DMS 273 (cell line): ENCODE measurements around the gene PRKCE.

ENCODE experiments used
- DNase-seq: peaks from one replicate; lab custom pipeline; 2025; ENCODE audit not compliant: unreplicated experiment; lab: John Stamatoyannopoulos, UW

PRKCE gene

DNA sequence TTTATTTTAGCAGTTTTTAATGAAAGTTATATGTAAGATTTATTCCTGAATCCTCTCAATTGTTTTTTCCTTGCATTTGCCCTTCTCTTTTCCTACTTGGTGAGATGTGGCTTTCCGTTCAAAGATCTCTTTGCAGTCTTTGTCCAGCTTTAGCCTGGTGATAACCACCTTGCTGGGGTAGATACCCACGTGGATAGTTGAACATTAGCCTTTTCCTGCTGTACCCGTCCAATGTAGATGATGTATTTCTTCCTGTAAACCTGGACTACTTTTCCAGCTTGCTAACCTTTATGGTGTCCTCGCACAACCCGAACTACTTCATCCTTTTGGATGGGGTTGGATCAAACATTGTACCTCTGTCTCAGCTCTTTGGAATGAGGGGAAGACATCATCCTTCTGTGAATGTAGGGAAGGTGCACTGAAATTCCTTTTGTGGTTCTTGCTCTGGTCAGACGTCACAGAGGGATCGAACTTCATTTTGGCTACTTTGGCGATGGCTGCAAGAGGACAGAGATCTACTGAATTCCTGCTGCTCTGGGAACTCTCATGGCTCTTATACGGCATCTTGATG is 352.5 kb downstream of the PRKCE start:
- DNase-seq = no peak

DNA sequence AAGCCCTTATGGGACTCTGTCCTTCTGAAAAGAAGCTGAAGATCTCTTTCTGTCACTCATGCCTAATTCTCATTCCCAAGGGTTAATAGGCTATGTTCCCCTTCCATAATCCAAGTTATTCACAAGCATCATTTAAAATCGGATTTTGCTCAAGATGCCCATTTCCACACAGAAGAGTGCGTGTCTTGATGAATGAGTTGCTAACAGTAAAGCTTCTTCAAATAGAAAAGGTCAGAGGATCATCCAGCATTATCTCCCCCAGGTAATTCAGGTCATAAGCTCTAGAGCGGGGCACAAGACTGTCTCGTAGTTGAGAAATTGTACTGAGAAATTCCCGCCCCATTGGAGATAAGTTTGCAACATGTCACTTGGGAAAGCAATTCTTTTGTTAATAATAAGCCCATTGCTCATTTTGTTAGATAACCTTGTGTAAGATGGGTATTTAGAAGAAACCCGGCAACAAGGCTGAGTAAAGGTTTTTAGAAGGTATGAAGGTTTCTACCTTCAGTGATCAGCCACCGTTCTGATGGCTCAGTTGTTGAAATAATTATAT is 355.1 kb downstream of the PRKCE start:
- DNase-seq = no peak

DNA sequence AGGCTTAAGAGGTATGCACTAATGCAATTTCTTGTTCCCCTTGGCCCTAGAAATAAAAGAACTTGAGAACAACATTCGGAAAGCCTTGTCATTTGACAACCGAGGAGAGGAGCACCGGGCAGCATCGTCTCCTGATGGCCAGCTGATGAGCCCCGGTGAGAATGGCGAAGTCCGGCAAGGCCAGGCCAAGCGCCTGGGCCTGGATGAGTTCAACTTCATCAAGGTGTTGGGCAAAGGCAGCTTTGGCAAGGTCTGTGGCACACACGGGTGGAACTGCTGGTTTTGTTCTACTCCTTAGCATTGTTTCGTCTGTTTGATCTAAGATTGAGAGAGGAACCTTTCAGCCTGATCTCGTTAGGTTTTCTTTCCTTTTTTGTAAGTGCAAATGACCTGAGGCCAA is 355.9 kb downstream of the PRKCE start:
- DNase-seq = no peak

DNA sequence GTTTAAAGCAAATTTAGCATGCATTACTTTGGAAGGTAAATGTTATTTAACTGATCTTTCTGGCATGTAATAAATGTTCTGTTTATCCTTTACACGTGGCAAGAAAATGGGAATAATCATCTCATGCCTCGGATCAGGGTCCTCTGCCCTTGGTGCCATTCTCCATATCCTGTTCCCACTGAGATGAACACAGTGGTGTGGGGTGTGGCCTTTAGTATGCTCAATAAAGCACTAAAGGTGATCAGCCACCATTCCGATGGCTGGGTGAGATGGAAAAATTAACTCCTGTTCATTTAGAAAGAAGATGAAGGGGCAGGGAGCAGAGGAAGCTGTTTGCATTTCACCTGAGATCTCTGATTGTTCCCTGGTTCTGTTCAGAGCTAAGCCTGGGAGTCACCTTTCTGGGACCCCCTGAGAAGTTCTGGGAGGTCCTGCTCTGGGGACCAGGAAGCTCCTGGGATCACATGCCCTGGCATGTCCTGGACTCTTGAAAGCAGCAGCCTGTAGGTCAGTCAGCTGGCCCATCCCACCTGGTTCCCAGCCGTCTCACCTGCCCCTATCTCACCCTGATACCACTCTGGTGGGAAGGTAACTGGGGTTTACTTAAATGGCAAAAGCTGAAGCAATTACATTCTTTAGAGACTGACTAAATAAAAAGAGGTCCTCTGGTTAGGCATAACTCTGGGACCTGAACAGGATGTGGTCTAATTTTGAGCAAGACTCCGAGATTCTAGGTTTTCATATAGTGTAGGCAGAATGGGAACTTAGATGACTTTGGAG is 356.8 kb downstream of the PRKCE start:
- no peak for DNase-seq

DNA sequence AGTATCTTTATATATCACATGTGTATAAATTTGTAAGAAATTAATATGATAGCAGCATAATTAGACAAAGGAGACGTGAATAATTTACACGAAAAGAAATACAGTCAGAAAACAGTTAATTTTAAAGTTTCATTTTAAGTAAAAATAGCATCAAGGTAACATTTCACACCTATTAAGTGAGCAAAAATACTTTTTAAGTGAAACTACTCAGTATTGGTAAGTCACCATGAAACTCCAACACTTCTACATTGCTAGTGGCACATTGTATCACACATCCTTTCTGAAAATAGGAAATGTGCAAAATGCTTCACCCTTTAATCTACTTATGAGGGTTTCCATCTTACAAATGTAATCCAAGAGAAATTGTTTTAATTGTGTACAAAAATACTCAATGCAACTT is 357.8 kb downstream of the PRKCE start:
- no peak for DNase-seq

DNA sequence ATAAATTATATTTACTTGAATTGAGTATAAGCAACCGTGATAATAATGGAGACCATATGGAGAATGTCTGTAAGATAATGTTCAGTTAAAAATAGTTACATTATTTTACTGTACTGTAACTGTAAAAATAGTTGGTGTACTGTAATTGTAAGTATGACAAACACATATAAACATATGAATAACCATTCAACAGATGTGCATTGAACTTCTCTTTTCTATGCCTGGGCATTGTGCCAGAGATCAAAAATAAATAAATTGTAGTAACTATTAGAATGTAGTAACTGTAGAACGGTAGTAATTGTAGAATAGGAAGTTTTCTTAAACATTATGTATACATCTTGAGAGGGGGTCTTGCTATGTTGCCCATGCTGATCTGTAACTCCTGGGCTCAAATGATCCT is 358.3 kb downstream of the PRKCE start:
- DNase-seq = no peak

DNA sequence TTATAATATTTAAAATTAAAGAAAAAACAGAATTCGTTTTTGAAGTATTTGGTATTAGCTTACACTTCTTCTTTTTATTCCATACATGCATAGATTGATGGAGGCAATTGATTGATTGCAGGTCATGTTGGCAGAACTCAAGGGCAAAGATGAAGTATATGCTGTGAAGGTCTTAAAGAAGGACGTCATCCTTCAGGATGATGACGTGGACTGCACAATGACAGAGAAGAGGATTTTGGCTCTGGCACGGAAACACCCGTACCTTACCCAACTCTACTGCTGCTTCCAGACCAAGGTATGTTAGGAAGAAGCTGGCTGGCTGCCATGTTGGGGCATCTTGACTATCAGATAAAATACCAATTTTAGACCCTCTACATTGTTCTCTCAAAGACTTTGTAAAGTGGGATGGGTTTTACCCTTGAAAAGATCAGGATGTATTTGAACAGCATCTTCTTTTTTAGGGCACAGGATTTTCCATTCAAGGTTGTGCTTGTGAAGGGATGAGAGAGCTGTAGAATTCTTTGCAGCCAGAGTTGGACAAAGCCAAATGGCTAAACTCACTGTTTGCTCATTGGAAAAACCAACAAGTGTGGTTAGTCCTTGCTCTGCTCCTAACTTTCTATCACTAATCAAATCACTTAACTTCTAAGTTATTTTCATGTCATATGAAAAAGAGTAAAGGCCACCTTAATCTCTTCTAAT is 358.9 kb downstream of the PRKCE start:
- no peak for DNase-seq

DNA sequence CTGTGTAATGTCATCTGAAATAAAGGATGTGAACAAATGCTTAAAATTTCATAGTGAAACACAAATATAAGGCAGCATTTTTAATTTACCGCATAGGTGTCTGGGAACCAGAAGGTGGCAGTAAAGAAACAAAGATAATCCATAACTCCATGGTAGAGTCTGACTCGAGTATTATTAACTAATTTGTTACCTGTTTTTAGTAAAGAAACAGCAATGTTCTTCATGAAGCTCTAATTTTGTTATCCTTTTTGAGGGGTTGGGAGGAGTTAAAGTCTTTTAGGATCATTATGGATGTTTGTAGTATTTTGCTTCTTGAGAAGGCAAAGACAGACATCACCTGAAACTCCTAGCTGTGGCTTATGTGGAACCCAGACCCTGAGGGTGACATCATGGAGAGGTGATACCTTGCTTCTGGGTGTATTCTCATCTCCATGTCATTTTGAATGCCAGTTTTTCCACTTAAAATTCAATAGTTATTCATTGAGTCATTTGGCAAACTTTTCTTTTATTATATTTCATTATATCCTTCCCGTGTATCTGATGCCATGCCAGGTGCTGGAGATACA is 359.5 kb downstream of the PRKCE start:
- DNase-seq = peak; percentile 56

DNA sequence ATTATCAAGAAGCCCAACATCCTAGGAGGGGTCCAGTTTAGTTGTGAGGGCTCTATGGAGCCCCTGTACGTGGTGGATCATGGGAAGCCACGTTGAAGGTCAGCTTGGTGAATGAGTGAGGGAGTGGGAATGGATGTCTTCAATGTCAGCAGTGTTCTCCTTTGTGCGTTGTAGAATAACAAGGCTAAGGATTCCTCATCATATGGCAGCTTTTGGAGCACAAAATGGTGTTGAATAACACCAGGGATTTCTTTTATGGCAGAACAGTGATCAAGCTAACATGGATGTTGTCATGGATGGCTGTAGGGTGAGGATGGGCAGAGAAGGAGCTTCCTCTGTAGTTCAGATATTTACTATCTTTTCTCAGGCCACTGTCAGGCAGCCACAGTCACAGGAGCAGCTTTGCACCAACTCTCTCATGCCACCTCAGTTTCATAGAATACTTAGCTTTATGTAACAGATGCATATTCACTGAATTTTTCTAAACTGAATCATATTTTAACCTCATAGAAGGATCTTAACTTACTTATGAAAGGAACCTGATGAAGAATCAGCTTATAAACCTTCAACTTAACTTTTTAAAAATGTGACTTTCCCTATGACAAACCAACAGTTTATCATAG is 361.3 kb downstream of the PRKCE start:
- DNase-seq = no peak

DNA sequence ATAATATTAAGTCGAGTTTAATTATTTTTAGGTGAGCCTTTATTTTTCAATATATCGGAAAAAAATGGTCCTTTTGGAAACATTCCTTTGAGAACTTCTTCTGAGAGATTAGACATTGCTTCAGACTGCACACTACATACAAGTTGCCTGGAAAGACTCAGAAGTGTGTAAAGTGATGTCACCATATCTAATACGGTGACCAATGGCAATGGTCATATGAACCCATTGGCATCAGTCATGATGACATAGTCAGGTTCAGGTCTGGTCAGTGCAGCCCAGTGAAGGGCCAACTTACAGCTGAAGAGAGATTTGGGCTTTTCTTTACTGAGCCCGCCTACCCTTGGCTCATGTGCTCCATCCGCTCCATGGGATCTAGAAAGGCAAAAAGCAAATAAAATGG is 362.3 kb downstream of the PRKCE start:
- DNase-seq = no peak

DNA sequence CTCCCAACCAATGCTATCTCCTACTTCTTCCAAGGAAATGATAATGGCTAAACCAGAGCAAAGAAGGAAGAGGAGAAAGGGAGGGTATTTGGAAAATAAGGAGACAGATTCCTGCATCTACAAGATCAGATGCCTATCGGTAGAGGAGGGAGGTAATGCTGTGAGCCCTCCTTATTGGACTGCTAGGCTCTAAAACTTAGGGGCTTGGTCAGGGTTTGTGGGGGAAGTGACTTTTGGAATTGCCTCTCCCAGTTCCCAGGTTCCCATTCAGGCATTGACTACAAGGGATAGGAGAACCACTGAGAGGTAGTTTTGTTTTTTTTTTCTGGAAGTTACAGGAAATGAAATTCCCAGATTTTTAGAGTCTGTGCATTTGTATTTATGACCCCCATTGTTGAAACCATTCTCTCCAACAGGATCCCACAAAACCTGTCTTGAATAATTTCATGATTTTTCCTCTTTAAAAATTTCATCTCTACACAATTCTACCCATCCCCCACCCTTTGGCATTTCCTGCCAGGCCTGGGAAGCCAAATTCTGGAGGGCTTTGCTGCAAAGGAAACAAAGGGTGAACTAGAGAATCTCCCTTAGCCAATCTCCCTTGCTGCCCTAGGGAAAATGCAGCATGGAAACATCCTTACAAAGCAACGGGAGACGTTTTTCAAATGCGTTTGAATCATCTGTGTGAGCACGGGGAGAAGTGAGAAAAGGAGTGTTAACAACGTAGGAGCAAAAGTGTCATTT is 363.6 kb downstream of the PRKCE start:
- no peak for DNase-seq

DNA sequence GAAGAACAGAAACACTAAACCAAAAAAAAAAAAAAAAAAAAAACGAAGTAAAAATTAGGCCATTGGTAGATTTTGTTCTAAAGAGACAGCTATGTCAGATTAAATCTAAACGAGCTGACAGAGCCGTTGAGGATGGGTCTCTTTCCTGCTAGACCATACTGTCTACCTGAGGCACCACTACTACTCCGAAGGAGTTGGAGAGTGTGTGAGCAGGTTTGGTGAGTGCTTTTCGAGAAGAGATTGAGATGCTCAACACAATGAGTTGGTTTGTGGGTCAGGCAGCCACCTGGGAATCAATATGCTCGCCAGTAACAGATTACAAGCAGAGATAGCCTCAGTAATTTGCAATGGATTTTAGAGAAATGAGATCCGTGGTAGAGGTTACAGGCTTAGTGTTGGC is 364.2 kb downstream of the PRKCE start:
- DNase-seq = no peak

DNA sequence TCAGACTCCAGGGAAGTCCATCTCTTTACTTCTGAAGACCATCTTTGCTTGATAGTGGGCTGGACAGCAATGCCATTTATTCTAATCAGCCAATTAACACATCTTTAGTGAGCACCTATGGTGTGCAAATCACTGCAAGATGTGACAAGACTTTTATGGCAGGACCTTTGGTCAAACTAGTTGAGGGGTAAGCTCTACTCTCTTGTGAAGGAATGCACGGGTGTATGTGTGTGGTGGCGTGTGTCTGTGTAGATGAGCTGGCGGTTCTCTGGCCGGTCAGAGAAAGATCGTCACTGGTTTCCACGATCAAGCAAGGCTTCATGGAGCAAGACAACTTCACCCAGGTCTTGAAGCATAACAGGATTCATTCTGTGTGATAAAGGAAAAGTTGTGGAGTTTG is 364.6 kb downstream of the PRKCE start:
- DNase-seq = no peak

DNA sequence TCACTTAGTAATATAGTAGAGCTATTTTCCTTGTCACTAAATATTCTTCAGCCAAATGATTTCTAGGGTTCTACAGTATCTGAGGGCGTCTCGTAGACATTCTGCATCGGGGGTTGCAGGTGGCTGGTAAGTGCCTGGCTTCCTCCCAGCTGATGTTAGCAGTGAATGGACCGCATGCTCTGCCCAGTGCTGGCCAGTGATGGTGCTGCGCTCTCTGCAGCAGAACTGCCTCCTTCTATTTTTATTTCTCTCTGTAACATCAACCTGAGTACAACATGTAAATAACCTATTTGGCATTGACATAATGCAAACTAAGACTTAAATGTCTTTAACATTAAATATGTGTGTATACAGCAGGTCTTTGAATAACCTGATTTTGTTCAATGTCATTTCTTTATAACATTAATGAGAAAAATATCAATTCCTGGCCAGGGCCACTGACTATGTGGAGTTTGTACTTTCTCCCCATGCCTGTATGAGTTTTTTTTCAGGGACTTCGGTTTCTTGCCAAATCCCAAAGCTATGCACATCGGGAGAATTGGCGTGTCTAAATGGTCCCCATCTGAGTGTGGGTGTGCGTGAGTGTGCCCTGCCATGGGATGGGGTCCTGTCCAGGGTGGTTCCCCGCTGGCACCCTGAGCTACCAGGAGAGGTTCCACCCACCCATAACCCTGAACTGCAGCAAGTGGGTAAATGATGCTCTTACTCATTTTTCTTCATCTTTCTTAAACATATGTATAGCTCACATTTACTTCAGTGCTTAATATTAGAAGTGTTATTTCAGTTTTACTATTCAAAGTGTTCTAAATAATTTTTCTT is 367.5 kb downstream of the PRKCE start:
- DNase-seq = no peak

DNA sequence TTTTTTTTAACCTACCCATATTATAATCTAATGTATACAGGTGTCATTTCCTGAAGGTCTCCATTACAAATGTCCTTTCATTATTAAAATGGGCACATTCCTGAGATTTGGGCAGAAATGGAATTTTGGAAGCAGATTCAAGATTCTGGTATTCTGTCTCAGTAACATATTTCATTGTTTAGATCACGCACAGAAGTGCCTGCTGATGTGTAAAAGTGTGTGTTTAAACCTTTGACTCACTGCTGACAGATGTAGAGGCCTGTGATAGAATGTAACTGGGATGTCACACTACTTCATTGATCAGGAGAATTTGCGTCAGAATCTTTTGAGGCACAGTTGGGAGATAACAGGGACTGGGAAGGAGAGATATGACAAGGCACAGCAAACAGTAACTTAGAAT is 368.9 kb downstream of the PRKCE start:
- no peak for DNase-seq

DNA sequence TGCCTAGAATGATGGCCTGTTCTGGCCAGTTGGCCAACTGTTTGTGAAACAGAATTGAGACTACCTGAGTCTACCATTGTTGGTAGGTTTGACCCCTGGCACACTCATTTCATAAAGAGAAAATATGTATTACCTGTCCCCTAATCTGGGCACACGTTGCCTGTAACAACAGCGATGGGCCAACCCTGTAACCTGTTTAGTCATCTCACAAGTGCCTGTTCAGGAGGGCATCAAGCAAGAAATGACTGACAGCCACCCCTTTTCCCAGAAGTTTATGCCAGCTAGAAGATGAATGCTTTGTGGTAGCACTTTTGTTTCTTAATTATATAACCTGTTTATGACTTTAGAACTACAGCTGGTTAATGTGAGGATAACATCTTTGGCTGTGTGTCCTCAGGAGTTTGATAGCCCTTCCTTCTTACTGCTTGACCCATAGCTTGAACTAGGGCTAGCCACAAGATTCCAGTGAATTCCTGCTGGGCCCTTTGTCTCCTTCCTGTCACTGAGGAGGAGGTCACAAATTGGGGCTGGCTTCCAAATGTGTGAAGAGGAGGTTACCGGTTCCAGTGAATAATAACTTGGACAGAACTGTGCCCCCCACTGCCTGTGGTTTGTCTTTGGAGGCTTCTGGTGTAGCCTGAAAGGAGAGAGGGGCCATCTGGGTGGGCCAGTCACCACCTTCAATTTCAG is 371.8 kb downstream of the PRKCE start:
- DNase-seq = no peak

DNA sequence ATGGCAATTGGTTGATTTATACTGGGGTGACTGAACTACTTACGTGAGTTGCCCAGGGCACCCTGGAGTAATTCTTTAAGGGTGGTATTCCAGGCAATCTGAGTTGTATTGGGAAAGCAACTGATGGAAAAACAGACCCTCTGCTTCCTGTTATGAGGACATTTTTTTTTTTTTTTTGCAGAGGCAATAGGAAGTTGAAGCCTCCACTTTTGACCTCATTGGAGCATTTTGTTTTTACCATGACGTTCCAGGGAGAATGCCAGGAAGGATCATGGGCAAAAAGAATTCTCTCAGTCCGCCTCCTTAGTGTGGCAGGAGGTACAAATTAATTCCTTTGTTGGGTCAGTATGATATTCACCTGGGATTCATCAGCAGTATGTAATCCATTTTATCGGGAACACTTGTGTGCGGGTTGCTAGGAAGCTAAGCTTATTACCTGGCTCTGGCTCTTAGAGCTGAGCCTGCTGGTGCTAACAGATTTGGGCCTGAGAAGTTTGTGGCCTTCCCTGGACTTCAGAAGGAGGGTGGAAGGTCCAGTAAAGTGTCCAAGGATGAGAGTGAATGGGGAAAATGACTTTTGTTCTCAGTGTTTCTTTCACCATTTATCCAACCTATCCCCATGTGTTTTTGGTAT is 372.8 kb downstream of the PRKCE start:
- no peak for DNase-seq

DNA sequence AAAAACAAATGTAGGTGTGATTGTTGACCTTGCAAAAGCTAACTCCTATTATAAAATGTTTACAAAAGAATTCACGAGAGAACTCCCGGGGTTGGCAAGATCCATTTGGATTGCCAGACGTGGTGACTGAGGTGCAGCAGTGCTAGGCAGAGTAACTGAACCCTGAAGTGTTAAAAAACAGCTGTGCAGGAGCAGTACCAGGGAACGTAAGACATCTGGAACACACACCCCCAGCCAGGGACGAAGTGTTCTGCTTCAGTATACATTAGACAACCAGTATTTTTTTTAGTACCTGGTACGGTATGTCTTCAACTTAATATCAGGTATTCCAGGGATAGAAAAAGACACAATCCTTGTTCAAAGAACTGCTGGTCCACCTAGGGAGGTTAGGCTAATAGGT is 373.6 kb downstream of the PRKCE start:
- no peak for DNase-seq

DNA sequence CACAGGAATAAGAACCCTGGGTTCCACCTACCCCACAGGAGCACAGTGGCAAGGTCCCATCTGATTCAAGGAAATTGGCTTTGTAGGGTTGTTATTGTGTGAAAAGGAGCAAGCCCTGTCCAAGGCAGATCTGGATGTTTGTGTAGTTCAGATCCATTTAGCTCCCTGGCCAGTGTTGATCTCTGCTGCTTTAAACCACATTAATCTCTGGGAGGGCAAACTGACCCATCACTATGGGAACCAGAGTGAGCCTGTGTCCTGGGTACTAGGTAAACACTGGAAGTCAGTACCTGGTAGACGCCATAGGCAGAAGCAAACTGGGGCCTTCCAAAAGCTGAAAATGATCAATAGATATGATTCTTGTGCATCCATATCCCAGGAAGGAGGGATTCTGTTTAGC is 374.2 kb downstream of the PRKCE start:
- DNase-seq = no peak
